Activated T-cell treated with anti-CD3 and anti-CD28 coated beads, Interleukin-2, amount 50 U/mL, for 1 hour (primary cell): Measurements from ENCODE around the gene EFCAB6.

Source experiments
- DNase-seq: peaks from one replicate; pipeline ENCODE4 v3.0.0-alpha.2; 2020

Gene EFCAB6

DNA sequence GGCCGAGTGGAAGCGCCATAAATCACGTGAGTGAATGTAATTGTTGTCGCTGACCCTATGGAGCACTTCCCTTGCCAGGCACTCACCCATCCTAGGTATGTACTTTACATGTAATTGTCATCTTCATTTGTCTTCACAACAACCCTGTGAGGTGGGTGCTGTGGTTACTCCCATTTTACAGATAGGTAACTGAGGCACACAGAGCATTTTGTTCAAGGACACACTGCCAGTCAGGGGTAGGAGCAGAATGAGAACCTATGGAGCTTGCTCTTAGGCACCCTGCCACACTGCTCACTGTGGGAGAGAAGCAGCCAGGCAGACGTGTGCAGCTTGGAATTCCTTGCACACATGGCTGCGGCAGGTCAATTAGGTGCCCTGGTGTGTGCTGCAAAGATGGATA lies 785 bp upstream of the EFCAB6 start:
- DNase-seq = no peak

DNA sequence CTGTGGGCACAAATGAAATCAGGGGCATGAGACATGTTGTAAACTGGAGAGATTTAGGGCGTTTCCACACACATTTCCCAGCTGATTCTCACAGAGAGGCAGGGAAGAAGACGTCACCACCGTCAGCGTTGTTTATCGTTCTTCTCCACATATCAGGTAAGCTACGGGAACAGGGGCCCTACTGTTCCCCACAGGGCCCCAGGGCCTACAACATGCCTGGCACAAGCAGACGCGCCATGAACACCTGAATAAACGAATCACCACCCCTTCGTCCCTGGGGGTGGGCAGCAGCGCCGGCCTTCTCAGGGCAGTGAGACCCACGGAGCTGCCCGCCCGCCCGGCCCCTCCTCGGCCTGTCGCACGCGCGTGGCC lies 342 bp downstream of the EFCAB6 start:
- no peak for DNase-seq

DNA sequence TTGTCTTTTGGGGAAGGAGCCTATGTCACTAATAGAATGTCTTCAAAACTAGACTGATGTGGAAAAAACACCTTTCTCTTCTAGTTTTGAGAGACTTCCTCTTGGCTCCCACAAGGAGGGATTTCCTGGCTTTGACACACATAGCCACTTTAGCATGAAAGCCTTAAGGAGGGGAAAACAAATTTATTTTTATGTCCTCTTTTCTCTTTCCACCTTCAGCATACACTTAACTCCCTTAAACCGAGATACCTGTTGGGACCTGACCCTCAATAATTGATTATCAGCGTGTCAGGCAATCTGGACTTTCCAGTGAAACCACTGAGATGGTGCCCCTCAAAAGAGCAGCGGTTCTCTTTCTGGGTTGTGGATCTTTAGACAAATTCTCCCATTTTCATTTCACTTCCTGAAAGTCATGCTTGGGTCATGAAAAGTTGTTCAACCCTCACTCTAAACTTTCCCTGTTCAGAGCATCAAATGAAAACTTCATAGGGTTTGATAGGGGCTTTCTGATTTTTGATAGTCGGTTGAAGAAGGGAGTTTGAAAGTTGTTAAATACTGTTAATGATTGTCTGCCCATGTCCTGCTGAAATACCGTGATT lies 9.1 kb downstream of the EFCAB6 start:
- no peak for DNase-seq

DNA sequence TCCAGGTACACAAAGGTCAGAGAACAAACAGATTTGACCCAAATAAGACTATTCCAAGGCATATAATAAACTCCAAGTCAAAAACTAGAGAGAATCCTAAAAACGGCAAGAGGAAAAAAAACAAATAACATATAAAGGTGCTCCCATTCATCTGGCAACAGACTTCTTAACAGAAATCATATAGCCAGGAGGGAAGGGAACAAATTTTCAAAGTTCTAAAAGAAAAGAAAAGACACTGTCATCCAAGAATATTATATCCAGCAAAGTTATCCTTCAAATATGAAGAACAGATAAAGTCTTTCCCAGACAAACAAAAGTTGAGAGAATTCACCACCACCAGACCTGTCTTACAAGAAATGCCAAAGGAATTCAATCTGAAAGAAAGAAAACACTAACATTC lies 11.1 kb downstream of the EFCAB6 start:
- no peak for DNase-seq

DNA sequence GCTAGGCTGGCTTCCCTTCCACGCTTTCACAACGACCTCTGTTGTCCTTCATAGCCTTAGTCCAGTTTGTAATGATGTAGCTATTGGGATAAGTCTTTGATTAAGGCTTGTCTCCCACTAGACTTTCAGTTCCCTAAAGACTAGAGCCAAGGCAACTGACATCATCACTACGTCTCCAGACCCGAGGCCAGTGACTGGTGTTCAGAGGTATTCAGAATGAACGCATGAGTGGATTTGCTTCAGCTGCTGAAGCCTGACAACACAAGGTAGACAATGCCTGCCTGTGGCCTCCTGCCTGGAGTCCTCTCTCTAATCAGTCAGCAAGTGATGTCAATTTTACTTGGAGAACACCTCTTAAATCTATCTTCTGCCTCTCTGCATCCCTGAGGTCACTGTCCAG lies 13.6 kb downstream of the EFCAB6 start:
- DNase-seq = no peak

DNA sequence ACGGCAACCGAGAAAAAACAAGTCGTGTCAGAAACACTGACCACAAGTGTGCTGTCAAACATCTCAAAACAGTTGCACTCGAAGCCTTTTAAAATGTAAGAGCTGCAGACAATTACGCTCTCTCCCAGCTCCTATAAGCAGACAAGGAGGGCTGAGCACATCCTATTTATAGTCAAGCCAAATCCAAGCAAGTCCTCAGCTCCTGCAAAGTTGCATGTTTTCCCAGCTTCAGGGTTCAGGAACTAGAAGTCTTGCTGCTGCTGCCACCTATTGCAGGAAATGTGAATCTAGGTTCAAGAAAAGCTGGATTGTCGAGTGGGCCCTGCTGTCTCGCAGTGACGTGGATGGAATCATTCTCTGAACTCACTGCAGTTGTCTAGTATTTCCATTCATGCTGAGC lies 15.5 kb downstream of the EFCAB6 start:
- no peak for DNase-seq

DNA sequence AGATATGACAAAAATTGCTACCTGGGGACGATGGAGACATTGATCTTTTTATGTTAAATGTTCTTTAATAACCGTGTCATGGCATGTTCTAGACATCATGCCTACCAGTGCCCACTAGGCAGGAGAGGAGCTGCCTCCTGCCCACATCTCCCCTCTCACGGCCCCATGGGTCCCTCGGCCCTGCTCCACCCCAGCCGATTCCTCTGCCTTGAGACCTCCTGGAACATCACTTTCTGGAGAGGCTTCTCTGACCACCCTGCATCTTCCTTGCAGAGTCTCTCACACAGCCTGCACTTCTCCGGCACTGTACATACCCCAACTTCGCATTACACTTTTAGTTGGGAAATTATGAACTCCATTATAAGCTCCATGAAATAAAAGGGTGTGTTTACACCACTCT lies 16.8 kb downstream of the EFCAB6 start:
- DNase-seq = no peak

DNA sequence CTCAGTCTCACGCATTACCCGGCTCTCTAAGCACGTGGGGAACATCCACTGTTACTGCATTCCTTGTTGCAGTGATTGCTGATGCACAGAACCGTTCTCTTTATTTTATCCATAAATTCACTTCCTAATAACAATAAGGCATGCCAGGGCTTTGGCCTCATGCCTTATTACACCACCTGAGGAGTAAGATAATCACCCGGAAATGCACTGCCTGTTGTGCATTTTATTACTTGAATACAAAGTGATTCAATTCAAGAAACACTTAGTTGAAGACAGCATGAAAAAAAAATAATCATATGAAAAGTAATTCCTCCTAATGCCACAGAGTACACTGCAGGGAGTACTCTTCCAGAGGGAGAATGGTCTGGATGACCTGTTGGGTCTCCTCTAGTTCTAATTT lies 19.2 kb downstream of the EFCAB6 start:
- no peak for DNase-seq

DNA sequence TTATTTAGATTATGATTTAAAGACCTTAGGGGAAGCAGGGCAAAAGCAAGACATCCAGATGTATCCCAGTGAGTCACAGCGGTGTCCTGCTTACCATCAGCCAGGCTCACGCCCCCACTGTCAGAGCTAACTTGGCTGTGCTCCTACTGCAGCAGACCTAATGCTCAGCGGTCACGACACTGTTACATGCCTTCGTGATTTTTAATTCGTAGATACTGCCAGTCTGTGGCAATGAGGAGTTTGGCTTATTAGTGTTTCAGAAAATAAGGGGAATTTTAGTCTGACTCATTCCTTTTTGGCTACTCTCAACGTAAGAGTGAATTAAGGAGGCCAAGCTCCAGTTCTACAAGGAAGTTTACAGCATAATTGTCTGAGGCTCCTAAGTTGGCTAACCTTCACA lies 22.7 kb downstream of the EFCAB6 start:
- DNase-seq = no peak

DNA sequence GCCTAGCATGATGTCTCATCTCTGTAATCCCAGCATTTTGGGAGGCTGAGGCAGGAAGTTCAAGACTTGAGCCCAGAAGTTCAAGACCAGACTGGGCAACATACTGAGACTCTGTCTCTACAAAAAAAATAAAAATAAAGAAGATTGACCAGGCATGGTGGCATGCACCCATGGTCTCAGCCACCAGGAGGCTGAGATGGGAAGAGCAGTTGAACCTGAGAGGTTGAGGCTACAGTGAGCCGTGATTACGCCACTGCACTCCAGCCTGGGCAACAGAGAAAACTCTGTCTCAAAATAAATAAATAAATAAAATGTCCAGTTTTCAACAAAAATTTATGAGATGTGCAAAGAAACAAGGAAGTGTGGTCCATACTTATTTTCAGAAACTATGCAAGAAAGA lies 28.3 kb downstream of the EFCAB6 start:
- no peak for DNase-seq

DNA sequence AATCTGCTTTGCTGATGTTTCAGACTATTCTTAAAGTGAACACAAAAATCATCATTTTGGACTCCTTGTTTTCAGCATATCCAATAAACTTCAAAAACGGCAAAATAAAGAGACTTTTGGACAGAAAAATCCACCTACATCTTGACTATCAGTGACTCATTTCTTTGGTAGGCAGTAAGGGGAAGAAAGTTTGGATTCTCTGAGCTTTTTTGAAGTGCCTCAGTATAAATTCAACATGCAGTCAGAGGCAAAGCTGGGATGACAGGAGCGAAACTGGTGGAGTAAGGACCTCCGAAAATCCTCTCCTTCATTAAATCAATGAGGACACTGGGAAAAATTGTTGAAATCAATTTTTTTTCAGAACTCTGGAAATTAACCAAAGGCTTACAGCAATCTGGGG lies 29.7 kb downstream of the EFCAB6 start:
- DNase-seq = no peak

DNA sequence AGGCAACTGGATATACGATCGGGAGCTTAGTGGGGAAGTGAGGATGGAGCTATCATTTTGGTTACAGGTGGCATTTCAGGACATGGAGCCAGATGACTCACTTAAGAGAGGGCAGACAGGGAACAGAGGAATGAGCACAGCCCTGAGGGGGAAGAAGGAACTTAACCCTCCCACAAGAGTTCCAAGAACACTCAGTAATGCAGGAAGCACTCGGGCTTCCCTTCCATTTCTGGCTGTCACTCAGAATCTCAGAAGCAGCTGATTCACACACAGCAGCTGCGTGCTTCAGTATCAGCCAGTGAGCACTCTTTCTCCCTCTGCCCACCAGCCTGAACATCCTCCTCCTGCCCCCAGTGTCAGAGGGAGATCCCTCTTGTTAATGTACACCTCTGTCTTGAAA lies 34.8 kb downstream of the EFCAB6 start:
- DNase-seq = no peak

DNA sequence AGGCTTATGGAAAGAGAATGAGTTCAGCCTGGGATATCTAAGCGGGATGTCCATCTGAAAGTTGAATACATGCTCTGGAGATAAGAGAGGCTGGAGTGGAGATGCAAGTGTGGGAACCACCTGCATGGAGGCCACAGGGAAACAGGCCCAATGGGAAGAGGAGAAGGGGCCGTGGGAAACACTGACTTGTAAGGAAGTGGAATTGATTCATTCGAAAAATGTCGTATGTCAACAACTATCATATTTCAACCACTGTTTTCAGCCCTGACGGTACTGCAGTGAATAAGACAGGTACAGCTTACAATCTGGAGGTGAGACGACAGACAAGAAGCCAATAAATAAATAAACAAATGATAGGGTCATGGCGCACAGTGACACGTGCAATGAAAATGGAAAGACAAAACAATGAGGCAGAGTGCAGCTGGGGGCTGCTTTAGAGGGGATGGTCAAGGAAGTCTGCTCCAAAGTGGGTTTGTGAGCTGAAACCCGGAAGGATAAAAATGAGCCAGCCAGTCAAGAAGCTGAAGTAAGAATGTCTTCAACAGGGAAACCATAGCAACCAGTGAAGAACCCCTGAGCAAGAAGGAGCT lies 35.9 kb downstream of the EFCAB6 start:
- no peak for DNase-seq

DNA sequence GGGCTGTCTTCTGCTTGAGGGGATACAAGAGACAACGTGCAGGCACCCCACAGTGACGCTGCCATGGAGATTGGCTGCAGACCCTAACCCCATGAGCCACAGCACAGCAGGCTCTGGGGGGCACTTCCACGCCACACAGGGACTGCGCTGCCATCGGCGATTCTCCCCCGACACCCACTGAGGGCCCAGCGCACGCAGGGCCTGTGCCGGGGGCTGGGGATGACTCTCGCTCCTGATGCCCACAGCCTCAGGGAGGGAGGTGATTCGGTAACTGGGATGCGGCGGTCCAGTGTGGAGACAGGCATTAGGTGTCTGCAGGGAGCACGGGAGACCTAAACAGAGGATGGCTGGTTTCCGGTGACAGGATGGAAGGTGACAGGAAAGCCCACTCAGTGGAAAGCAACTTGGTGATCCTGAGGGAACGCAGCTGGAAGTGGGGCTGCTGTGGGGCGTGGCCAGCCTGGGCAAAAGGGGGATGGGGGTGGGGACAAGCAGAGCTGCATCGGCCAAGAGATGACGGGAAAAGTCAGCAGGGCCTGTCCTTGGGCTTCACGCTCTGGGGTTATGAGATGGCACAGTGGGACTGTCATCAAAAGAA lies 37.7 kb downstream of the EFCAB6 start:
- DNase-seq = no peak

DNA sequence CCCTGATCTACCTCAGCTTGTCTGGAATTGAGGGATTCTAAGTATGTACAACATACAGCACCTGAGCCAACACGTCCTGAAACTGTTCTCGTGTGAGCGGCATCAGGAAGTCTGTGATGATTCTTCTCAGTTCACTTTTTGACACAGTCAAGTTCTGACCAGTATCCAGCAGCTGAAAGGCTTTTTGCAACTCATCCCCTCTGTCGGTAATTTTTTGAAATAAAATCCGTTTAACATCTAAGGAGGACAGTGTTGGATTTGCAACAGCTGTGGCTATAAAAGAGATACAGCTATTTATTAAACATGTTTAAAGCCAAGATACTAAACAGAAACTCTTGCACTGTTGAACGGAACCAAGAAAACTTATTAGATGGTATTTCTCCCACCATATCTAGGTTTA lies 39.3 kb downstream of the EFCAB6 start:
- DNase-seq = no peak

DNA sequence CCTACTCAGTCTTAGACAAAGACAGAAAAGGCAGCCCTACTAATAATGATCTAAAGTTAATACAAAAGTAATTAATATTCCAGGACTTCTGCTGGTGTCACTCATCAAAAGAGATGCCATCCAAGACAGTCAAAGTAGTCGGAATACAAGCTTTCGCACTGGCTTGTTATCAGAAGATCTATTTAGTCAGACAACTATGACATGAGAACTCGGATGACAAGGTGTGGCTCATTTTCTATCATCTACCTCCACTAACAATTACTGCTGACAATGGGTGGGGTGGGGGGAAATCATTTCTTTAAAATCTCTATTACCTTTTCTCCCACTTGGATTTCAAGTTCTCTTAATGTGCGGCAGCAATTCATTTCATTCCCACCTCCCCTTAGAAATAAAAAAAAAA lies 56.7 kb downstream of the EFCAB6 start:
- no peak for DNase-seq

DNA sequence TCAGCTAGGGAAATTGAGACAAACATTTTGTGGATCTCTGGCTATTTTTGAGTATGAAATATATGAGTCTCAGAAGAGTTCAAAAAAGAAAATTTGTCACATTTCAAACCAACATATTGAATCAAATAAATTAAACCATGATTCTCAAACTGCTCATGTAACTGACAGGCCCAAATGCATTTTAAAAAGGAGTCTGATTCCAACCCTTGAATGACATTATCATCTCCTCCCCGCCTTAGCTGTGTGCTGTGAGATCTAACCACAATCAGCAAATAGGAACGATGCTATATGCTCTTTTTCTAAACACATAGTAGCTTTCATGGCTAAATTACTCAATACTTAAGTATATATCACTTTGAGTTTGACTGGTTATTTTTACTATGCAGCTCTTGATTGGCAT lies 57.1 kb downstream of the EFCAB6 start:
- no peak for DNase-seq

DNA sequence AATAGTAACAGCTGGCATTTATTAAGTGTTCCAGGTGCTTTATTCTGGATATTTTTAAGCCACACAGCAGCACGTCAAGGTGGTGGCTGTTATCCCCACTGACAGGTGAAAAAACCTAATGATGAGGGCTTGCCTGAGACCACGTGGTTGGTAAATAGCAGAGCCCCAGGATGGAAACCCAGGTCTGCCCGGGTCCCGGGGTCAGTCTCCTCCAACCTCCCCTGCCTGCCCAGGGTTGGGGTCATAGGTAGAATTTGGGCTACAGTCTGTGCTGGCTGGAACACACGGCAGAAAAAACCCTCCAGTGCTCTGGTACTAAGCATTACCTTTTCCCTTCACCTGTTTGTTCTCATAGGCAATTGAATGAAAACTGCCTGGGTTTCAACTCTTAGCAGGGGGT lies 57.9 kb downstream of the EFCAB6 start:
- no peak for DNase-seq

DNA sequence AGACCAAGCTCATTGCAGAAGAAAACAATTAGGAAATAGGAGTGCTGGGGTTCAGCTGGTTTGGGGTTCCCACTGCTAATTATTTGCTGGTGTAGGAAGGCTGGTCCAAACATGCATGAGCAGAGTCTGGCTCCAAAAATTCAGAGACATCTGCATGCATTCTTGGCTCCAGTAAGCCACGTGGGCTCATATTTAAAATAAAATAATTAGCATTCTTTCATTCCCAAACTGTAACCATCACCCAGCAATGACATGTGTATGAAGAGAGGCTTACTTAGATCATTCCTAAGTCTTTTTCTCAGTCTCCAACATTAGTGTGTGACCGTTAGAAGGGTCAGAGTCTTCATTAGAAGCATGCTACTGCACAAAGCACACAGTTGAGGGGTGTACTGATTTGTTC lies 58.4 kb downstream of the EFCAB6 start:
- DNase-seq = no peak

DNA sequence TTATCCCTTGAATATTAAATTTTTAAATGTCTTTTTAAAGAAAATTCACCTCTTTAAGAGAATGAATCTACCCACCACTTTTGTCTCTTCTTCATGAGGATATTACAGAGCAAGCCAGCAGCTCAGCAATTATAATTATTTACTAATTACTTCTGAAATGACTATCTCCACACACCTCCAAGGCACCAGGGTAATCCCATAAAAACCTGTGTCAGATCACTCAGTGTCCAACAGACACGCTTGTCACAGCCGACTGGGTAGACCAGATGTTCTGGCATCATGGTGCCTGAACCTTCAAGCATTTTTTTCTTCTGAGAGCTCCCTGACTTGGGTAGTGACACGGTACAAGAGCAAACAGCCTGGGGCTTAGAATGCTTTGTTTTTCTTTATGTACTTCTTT lies 61.4 kb downstream of the EFCAB6 start:
- DNase-seq = no peak

DNA sequence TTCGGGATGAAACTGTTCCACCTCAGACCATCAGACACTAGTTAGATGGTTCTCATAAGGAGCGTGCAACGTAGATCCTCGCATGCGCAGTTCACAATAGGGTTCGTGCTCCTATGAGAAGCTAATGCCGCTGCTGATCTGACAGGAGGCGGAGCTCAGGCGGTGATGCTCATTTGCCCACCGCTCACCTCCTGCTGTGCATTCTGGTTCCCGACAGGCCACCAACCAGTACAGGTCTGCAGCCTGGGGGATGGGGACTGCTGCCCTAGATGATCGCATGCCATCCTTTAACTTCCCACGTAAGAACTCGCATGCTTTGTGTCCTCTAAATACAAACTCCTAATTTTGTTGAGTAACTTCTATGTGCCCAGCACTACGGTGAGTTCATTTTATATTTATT lies 62.6 kb downstream of the EFCAB6 start:
- DNase-seq = no peak

DNA sequence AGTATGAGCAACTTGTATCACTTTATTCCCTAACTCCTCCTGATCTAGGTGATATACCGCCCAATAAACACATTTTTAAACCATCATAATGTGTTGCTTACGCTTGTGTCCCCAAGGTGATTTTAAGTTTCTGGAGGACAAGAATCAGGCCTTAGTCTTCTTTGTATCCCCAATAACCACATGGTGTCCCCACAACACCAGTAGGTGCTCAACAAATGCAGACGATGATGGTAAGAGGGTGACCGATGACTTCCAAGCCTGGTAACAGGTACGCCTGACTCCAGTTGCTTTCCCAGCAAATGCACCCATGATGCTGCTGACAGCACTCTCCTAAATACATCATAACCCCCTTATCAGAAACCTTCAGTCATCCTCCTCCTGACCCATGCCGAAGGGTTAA lies 64.2 kb downstream of the EFCAB6 start:
- no peak for DNase-seq

DNA sequence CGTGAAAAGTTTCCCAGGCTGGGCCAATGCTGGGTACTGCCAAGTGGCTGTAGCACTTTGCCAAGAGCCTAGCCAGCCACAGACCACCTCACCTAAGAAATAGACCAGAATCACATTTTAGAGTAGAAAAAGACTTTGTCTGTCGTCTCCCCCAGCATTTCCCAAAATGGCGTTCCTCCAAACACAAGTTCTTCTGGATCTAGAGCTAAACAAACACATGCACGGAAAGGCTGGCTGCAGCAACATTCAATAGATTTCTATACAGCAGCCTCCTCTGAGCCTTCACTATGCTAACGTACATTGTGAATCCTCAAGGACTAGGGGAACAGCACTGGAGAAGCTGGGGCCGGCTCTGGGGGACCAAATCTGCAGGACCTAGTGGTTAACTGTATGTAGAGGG lies 65.0 kb downstream of the EFCAB6 start:
- DNase-seq = no peak

DNA sequence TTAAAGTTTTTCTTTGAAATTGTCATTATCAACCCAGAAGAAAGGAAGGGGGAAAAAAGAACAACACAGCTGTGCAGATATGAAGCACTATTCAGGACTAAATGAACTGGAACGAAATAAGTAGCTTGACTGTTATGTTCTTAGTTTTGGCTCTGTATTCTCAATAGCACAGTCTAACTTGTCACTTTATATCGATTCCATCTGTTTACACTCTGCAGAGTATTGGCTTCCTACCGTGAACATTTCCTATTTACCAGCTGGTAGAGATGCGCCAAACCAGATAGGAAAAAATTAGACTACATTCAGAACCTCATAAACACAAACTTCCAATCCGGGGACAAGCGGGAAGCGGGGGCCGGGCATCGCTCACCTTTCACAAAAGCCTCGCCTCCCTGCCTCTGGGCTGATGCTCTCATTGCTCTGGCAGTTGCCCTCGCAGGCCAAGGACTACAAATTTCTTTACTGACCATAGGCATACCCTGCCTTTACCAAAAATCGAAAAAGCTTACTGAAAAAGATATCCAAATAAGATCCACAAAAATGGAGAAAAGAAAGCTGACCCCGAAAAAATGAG lies 66.2 kb downstream of the EFCAB6 start:
- no peak for DNase-seq

DNA sequence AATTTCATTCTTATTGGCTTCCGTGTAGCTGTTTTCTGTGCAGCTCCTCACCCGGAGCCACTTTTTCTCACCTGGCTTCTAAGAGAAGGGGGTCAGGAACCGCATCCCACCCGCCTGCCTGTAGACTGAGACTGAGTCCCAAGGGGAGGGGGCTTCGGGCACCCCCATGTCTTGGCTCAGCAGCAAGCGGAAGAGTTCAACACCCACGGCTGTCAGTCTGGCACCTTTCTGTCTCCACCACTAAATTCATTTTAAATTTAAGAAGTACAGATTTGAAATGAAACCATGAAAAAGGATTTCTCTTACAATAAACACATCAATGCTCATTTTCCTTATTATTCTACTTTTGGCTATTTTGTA lies 66.7 kb downstream of the EFCAB6 start:
- DNase-seq = no peak
